Measurements from ENCODE around the gene AMIGO3.

Gene AMIGO3

DNA sequence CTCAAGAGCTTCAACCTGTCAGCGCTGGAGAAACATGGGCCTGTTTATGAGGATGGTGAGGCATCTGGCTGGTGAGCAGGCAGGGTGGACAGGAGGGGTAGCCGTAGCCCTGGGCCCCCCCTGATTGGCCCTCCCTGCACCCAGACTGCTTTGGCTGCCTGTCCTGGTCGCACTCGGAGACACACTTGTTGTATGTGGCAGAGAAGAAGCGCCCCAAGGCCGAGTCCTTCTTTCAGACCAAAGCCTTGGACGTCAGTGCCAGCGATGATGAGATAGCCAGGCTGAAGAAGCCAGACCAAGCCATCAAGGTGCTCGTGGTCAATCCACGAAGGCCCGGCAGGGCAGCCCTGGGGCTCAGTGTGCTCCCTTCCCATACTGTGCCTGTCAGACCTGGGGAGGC is 43.6 kb downstream of the AMIGO3 start:
- peaks cover 45 to 49% of the 10 kb centered on the region in 2 donors for H3K36me3 ChIP-seq (ENCODE audit: control insufficient read depth in 2 of 2, insufficient read depth in 2 of 2, low read length in 2 of 2)
- peaks cover 19% of the 10 kb centered on the region for H3K4me1 ChIP-seq (ENCODE audit: control insufficient read depth, insufficient read depth, low read length)
- no peak overlapping the region for H3K4me3 ChIP-seq (ENCODE audit: low read length in 2 of 2)
- no peak overlapping the region for H3K27ac ChIP-seq (ENCODE audit: low read length)
- H3K9me3 ChIP-seq (ENCODE audit: control insufficient read depth in 2 of 2, low read length in 2 of 2): no peaks in the 10 kb centered on the region
- H3K27me3 ChIP-seq (ENCODE audit: control insufficient read depth in 1 of 2, insufficient read depth in 2 of 2, low read length in 2 of 2): no peaks in the 10 kb centered on the region
- no peak overlapping the region for H3K9ac ChIP-seq (ENCODE audit: low read length in 2 of 2)

DNA sequence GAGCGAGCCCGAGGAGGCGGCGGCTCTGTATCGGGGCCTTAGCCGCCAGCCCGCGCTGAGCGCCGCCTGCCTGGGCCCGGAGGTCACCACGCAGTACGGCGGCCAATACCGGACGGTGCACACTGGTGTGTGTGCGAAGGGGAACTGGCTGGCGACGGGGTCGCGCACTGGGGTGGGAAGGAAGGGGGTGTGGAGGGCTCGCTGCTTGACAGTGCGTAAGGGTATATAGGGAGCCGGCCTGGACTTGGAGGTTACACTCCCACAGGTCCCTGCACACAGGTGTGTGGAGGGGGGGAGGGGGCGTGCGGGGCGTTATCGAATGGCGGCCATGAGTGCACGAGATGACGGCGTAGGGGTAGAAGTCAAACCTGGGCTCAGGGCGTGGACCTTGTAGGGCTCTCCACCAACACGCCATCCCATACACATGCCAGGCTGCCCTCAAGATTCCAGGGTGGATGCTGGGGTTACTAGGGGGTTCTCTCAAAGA is 44.9 kb downstream of the AMIGO3 start:
- peaks cover 33 to 36% of the 10 kb centered on the region in 2 donors for H3K36me3 ChIP-seq (ENCODE audit: control insufficient read depth in 2 of 2, insufficient read depth in 2 of 2, low read length in 2 of 2)
- no peak overlapping the region for H3K27ac ChIP-seq (ENCODE audit: low read length)
- H3K4me3 ChIP-seq (ENCODE audit: low read length in 2 of 2): peak overlapping the region; percentile 79 to 88
- H3K27me3 ChIP-seq (ENCODE audit: control insufficient read depth in 1 of 2, insufficient read depth in 2 of 2, low read length in 2 of 2): peaks cover 0 to under 1% of the 10 kb centered on the region in 2 donors
- no peaks in the 10 kb centered on the region for H3K9me3 ChIP-seq (ENCODE audit: control insufficient read depth in 2 of 2, low read length in 2 of 2)
- peak overlapping the region; percentile 73 to 75 for H3K9ac ChIP-seq (ENCODE audit: low read length in 2 of 2)
- peaks cover 19% of the 10 kb centered on the region for H3K4me1 ChIP-seq (ENCODE audit: control insufficient read depth, insufficient read depth, low read length)

DNA sequence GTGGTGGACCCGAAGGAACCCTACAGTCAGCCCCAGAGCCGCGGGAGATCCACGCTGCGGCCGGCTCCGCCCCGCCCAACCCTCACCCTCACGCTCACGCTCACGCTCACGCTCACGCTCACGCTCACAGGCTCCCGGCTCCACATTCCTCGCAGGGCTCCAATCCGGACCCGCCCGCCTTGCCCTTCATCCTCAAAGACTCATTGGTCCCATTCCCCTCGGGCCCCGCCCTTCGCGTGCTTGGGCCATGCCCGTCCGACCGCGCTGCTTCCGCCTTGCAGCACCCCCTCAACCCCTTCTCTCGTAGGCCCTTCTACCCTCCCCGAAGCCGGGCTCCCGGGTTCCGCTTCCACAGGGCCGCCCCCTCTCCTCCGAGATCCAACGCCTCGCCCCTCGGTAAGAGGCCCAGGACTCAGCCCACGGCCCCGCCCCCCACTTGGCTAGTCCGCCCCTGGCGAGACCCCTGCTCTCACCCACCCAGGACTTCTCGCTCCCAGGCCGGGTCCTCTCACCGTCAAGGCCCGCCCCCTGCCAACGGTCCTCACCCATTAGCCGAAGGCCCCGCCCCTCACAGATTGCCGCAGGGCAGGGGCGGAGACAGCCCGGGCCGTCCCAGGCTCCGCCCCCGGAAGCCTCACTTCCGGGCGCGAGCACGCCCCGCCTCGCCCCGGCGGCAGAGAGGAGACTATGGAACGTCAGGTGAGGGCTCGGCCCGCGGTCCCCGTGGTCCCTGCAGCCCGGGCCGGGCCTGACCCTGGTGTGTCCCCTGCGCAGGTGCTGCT is 45.6 kb downstream of the AMIGO3 start, which contains the start of gene APEH:
Gene APEH (plus strand): TSS at position 637 of the 782 bp plus-strand sequence. CDS start 51 bp downstream, at position 688.
- Histone ChIP-seq H3K4me1 (ENCODE audit: control insufficient read depth, insufficient read depth, low read length) (peaks cover 19% of the 10 kb centered on the region), H3K9me3 (ENCODE audit: control insufficient read depth in 2 of 2, low read length in 2 of 2) (no peaks in the 10 kb centered on the region), H3K27me3 (ENCODE audit: control insufficient read depth in 1 of 2, insufficient read depth in 2 of 2, low read length in 2 of 2) (peaks cover 0 to 5% of the 10 kb centered on the region in 2 donors), H3K27ac (ENCODE audit: low read length) (peak within 1 kb of the TSS; percentile 79), H3K9ac (ENCODE audit: low read length in 2 of 2) (peak within 1 kb of the TSS; percentile 73 to 75), H3K36me3 (ENCODE audit: control insufficient read depth in 2 of 2, insufficient read depth in 2 of 2, low read length in 2 of 2) (peaks cover 27 to 30% of the 10 kb centered on the region in 2 donors), H3K4me3 (ENCODE audit: low read length in 2 of 2) (peak within 1 kb of the TSS; percentile 79 to 88)

DNA sequence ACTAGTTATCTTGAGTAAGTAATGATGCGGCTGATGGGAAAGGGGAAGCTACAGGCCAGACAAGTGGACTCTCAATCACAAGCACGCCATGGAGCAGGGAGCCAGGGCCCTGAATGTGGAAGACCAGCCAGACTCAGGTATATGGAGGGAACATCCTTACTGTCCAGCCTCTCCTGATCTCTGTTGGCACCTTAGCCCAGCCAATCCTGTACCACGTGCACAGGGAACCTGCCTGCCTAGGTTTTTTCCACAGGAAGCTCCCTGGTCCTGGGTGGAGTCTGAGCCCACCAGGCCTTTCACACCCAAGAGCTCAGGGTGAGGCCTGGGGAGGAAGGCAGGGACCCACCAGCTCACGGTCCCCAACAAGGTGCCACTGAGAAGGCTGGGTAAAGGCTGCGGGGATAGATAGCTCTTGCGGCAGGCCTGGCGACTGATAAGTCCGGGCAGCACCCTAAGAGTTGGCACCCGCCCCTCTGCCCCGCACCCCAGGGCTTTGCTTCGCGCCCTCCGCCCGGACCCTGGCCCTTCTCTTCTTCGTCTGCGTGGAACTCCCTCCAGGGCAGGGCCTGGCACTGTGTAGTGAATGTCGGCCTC is 46.3 kb downstream of the AMIGO3 start:
- Histone ChIP-seq H3K27ac (ENCODE audit: low read length) (peak overlapping the region; percentile 79), H3K9me3 (ENCODE audit: control insufficient read depth in 2 of 2, low read length in 2 of 2) (no peaks in the 10 kb centered on the region), H3K4me1 (ENCODE audit: control insufficient read depth, insufficient read depth, low read length) (peaks cover 19% of the 10 kb centered on the region), H3K9ac (ENCODE audit: low read length in 2 of 2) (peak overlapping the region; percentile 51 to 75), H3K27me3 (ENCODE audit: control insufficient read depth in 1 of 2, insufficient read depth in 2 of 2, low read length in 2 of 2) (peaks cover under 1 to 7% of the 10 kb centered on the region in 2 donors), H3K4me3 (ENCODE audit: low read length in 2 of 2) (peak overlapping the region; percentile 79 to 88), H3K36me3 (ENCODE audit: control insufficient read depth in 2 of 2, insufficient read depth in 2 of 2, low read length in 2 of 2) (peaks cover 21 to 23% of the 10 kb centered on the region in 2 donors)

DNA sequence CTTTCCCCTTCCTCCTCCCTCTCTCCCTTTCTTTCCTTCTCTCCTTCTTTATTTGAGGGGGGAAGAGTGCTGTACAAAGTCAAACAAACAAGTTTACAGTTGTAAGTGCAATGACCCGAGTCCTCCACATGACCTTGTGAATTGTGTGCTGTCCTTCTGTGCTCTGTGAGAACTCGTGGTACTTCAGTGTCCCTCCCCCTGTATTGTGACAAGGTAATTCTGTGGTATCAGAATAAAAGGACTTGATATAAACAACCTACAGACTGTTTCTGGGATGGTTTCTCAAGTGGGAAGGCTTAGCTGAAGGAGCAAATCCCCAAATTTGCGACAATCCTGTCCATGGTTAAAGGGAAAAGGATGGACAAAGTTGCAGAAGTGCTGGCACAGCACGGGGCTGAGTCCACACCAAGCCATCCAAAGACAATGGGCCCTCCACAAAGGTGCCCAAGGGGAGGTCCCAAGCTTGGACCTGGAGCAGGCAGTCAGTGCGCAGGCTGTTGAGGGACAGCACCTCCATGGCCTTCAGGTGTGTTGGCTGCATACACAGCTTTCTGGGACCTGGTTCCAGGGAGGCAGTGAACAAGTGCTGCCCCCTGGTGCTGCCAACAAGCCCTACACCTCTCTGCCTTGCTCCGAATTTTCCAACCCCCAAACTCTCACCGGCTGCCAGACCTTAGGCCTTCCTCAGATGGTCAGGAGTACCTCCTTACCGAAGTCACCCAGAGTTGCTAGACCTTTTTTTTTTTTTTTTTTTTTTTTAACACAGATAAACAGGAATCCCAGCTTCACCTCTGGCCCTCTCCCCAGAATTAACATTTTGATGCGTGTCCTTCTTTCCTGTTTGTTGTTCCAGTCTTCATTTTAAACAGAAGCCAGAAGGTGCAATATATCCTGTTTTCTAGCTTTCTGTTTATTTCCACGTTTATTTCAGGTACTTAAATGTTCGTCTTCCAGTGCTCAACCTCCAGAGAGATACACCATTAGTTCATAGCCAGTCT is 47.9 kb downstream of the AMIGO3 start:
- peaks cover 19% of the 10 kb centered on the region for H3K4me1 ChIP-seq (ENCODE audit: control insufficient read depth, insufficient read depth, low read length)
- no peak overlapping the region for H3K9ac ChIP-seq (ENCODE audit: low read length in 2 of 2)
- H3K9me3 ChIP-seq (ENCODE audit: control insufficient read depth in 2 of 2, low read length in 2 of 2): no peaks in the 10 kb centered on the region
- no peak overlapping the region for H3K27ac ChIP-seq (ENCODE audit: low read length)
- H3K27me3 ChIP-seq (ENCODE audit: control insufficient read depth in 1 of 2, insufficient read depth in 2 of 2, low read length in 2 of 2): peaks cover 6 to 10% of the 10 kb centered on the region in 2 donors
- H3K36me3 ChIP-seq (ENCODE audit: control insufficient read depth in 2 of 2, insufficient read depth in 2 of 2, low read length in 2 of 2): peaks cover 7 to 8% of the 10 kb centered on the region in 2 donors
- no peak overlapping the region for H3K4me3 ChIP-seq (ENCODE audit: low read length in 2 of 2)

- H3K9me3 ChIP-seq (ENCODE audit: control insufficient read depth in 2 of 2, low read length in 2 of 2): no peaks in the 10 kb centered on the region
- H3K4me3 ChIP-seq (ENCODE audit: low read length in 2 of 2): no peak overlapping the region
- peaks cover 6 to 10% of the 10 kb centered on the region in 2 donors for H3K27me3 ChIP-seq (ENCODE audit: control insufficient read depth in 1 of 2, insufficient read depth in 2 of 2, low read length in 2 of 2)
- H3K9ac ChIP-seq (ENCODE audit: low read length in 2 of 2): no peak overlapping the region
- H3K36me3 ChIP-seq (ENCODE audit: control insufficient read depth in 2 of 2, insufficient read depth in 2 of 2, low read length in 2 of 2): peaks cover 0 to 1% of the 10 kb centered on the region in 2 donors
- H3K27ac ChIP-seq (ENCODE audit: low read length): no peak overlapping the region
- peaks cover 19% of the 10 kb centered on the region for H3K4me1 ChIP-seq (ENCODE audit: control insufficient read depth, insufficient read depth, low read length)
Measured at GRCh38 chr3:49670940-49671290, 48.6 kb downstream of the AMIGO3 start.

DNA sequence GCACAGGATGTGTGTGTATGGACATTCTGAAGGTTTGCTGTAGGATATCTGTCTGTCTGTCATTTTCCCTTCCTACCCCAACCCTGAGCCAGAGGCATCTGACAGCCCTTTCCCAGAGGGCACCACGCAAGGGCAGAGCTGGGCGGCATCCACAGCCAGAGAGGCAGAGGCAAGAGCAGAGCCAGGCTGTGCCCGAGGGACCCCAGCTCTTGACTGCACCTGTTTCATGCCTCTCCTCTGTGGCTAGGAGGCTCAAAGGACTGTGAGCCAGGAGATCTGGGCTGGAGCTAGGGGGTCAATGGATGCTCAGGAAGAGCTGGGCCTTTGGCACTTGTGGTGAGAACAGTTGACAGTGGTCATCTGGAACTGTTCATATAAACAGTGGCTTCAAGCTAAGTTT is 50.1 kb downstream of the AMIGO3 start:
- Histone ChIP-seq H3K9me3 (ENCODE audit: control insufficient read depth in 2 of 2, low read length in 2 of 2) (no peaks in the 10 kb centered on the region), H3K9ac (ENCODE audit: low read length in 2 of 2) (no peak overlapping the region), H3K36me3 (ENCODE audit: control insufficient read depth in 2 of 2, insufficient read depth in 2 of 2, low read length in 2 of 2) (no peaks in the 10 kb centered on the region), H3K4me3 (ENCODE audit: low read length in 2 of 2) (no peak overlapping the region), H3K27me3 (ENCODE audit: control insufficient read depth in 1 of 2, insufficient read depth in 2 of 2, low read length in 2 of 2) (peaks cover 14 to 16% of the 10 kb centered on the region in 2 donors), H3K27ac (ENCODE audit: low read length) (no peak overlapping the region), H3K4me1 (ENCODE audit: control insufficient read depth, insufficient read depth, low read length) (peaks cover 8% of the 10 kb centered on the region)

DNA sequence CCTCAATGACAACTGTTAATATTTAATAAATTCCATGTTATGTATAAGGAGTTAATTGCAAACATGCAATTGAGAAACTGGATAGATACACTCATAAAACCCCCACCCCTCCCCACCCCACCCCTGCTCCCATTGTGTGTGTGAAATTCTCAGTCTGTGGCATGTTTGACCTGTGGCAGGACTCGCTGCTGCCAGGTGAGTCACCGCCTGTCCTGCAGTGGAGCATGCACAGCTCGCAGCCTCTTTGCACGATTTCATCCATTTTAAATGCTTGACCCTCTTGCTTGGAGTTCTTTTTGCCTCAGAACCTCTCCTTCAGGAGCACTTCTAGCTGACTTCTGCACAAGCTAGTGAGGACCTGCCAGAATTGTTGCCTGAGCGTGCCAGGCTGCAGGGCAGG is 50.6 kb downstream of the AMIGO3 start:
- Histone ChIP-seq H3K9me3 (ENCODE audit: control insufficient read depth in 2 of 2, low read length in 2 of 2) (no peaks in the 10 kb centered on the region), H3K27ac (ENCODE audit: low read length) (no peak overlapping the region), H3K4me1 (ENCODE audit: control insufficient read depth, insufficient read depth, low read length) (peaks cover 8% of the 10 kb centered on the region), H3K27me3 (ENCODE audit: control insufficient read depth in 1 of 2, insufficient read depth in 2 of 2, low read length in 2 of 2) (peaks cover 14 to 20% of the 10 kb centered on the region in 2 donors), H3K9ac (ENCODE audit: low read length in 2 of 2) (no peak overlapping the region), H3K4me3 (ENCODE audit: low read length in 2 of 2) (no peak overlapping the region), H3K36me3 (ENCODE audit: control insufficient read depth in 2 of 2, insufficient read depth in 2 of 2, low read length in 2 of 2) (no peaks in the 10 kb centered on the region)

- Histone ChIP-seq H3K27ac (ENCODE audit: low read length) (no peak overlapping the region), H3K4me1 (ENCODE audit: control insufficient read depth, insufficient read depth, low read length) (peaks cover 5% of the 10 kb centered on the region), H3K4me3 (ENCODE audit: low read length in 2 of 2) (no peak overlapping the region), H3K36me3 (ENCODE audit: control insufficient read depth in 2 of 2, insufficient read depth in 2 of 2, low read length in 2 of 2) (no peaks in the 10 kb centered on the region), H3K27me3 (ENCODE audit: control insufficient read depth in 1 of 2, insufficient read depth in 2 of 2, low read length in 2 of 2) (peaks cover 14 to 20% of the 10 kb centered on the region in 2 donors), H3K9ac (ENCODE audit: low read length in 2 of 2) (no peak overlapping the region), H3K9me3 (ENCODE audit: control insufficient read depth in 2 of 2, low read length in 2 of 2) (no peaks in the 10 kb centered on the region)
Measured at GRCh38 chr3:49668414-49668797, 51.1 kb downstream of the AMIGO3 start.

DNA sequence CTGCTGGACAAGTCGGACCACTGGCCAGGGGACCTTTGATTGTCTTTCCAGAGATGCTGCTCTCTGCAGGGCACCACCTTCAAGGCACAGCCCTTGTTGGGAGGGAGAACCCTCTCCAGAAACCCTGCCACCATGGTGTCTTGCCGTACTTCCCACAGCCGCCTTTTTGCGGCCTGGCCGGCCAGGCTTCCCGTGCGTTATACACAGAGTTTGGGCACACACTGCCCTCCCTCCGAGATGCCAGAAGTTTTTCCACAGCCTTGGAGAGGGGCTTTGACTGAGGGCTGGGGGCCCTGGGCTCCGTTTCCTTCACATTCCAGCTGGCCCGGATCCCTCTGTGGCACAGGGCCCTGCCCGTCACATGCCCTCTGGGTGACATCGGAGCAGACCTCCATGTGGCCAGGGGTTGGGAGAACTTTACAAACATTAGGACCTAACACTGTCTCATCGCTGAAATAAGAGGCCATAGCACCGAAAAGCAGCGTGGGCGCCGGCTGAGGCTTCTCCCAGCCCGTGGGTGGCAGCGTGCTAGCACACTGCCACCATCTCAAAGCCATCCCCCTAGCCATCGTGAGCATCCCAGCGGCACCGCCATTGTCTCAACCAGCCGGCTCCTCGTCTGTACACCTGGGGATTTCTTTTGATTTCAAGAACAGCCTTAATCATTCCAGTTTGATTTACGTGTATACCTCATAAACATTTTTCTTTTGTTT is 51.6 kb downstream of the AMIGO3 start:
- Histone ChIP-seq H3K27me3 (ENCODE audit: control insufficient read depth in 1 of 2, insufficient read depth in 2 of 2, low read length in 2 of 2) (peaks cover 14 to 20% of the 10 kb centered on the region in 2 donors), H3K4me1 (ENCODE audit: control insufficient read depth, insufficient read depth, low read length) (no peaks in the 10 kb centered on the region), H3K27ac (ENCODE audit: low read length) (no peak overlapping the region), H3K9me3 (ENCODE audit: control insufficient read depth in 2 of 2, low read length in 2 of 2) (no peaks in the 10 kb centered on the region), H3K36me3 (ENCODE audit: control insufficient read depth in 2 of 2, insufficient read depth in 2 of 2, low read length in 2 of 2) (no peaks in the 10 kb centered on the region), H3K4me3 (ENCODE audit: low read length in 2 of 2) (no peak overlapping the region), H3K9ac (ENCODE audit: low read length in 2 of 2) (no peak overlapping the region)

Measured in stomach smooth muscle (tissue), 2 donors.